ENCODE results near the gene PSG1.
A peak's percentile ranks its signal among the peaks of the same experiment; 100 is the strongest.
"Not testable (repeated sequence)": the region's sequence is repeated elsewhere in the genome, so short reads cannot be mapped to it uniquely, and the experiment has no call there.

Gene PSG1

GRCh38 chr19:42879613-42880012 lies at the start of gene PSG1:
PSG1 (minus strand) TSS chr19:42879713; CDS start chr19:42879581, 132 bp downstream.
- no peak for DNase-seq

GRCh38 chr19:42928896-42929295 lies 49.4 kb upstream of the PSG1 start:
- DNase-seq: no peak

GRCh38 chr19:42926781-42927180 lies 47.3 kb upstream of the PSG1 start:
- DNase-seq: no peak

- peak; percentile 33 for DNase-seq
Observed at GRCh38 chr19:42923106-42923505, 43.6 kb upstream of the PSG1 start.

- DNase-seq: not testable (repeated sequence)
Observed at GRCh38 chr19:42920971-42921370, 41.5 kb upstream of the PSG1 start.

GRCh38 chr19:42919757-42920079 lies 40.2 kb upstream of the PSG1 start:
- DNase-seq: no peak

GRCh38 chr19:42919070-42919756 lies 39.7 kb upstream of the PSG1 start:
- DNase-seq: not testable (repeated sequence)

GRCh38 chr19:42918377-42919069 lies 39.0 kb upstream of the PSG1 start:
- not testable (repeated sequence) for DNase-seq

- DNase-seq: not testable (repeated sequence)
Observed at GRCh38 chr19:42917634-42918033, 38.1 kb upstream of the PSG1 start, which contains the start of gene PSG6. PSG6 (minus strand) TSS chr19:42917894; CDS start chr19:42917792, 102 bp downstream.

- not testable (repeated sequence) for DNase-seq
Observed at GRCh38 chr19:42916931-42917330, 37.4 kb upstream of the PSG1 start.

GRCh38 chr19:42913516-42913915 lies 34.0 kb upstream of the PSG1 start:
- not testable (repeated sequence) for DNase-seq

- DNase-seq: not testable (repeated sequence)
Observed at GRCh38 chr19:42912941-42913340, 33.4 kb upstream of the PSG1 start.

- not testable (repeated sequence) for DNase-seq
Observed at GRCh38 chr19:42911731-42912130, 32.2 kb upstream of the PSG1 start.

GRCh38 chr19:42906162-42906561 lies 26.6 kb upstream of the PSG1 start:
- not testable (repeated sequence) for DNase-seq

GRCh38 chr19:42900561-42900960 lies 21.0 kb upstream of the PSG1 start:
- not testable (repeated sequence) for DNase-seq

GRCh38 chr19:42899674-42900073 lies 20.2 kb upstream of the PSG1 start:
- DNase-seq: not testable (repeated sequence)

- DNase-seq: not testable (repeated sequence)
Observed at GRCh38 chr19:42899110-42899509, 19.6 kb upstream of the PSG1 start.

GRCh38 chr19:42898656-42899055 lies 19.1 kb upstream of the PSG1 start:
- not testable (repeated sequence) for DNase-seq

- not testable (repeated sequence) for DNase-seq
Observed at GRCh38 chr19:42897729-42898128, 18.2 kb upstream of the PSG1 start.

- not testable (repeated sequence) for DNase-seq
Observed at GRCh38 chr19:42890446-42890845, 10.9 kb upstream of the PSG1 start.

GRCh38 chr19:42887876-42888445 lies 8.4 kb upstream of the PSG1 start:
- DNase-seq: not testable (repeated sequence)

- not testable (repeated sequence) for DNase-seq
Observed at GRCh38 chr19:42882730-42883129, 3.2 kb upstream of the PSG1 start.

- not testable (repeated sequence) for DNase-seq
Observed at GRCh38 chr19:42882010-42882409, 2.5 kb upstream of the PSG1 start.

GRCh38 chr19:42881279-42881678 lies 1.8 kb upstream of the PSG1 start:
- peak; percentile 17 for DNase-seq

All from COR-L47 (cell line).